Upper lobe of left lung (tissue), 4 donors: ENCODE data around the gene SVIL.

ENCODE experiments used
- CTCF ChIP-seq, 6 experiments: fragments of 450-650 bp in 4 of 6; fragments of 200-600 bp in 2 of 6; sonication (generic) in 2 of 6; IDR thresholded peaks; one replicate each; pipeline ENCODE4 v1.5.1; 2016 to 2019; ENCODE audit warnings: antibody characterized with exemption in 6 of 6
- POLR2AphosphoS5 ChIP-seq, 2 donors: sonication (generic); formaldehyde crosslinking; IDR thresholded peaks; one replicate each; pipeline ENCODE4 v1.5.1; 2017; ENCODE audit warnings: antibody characterized with exemption in 2 of 2

- TF ChIP-seq CTCF (IDR thresholded peaks at IDR 0.05): no peak
- no peak for TF ChIP-seq POLR2AphosphoS5 (IDR thresholded peaks at IDR 0.05)
Observed at GRCh38 chr10:29598851-29599311, 35.9 kb downstream of the SVIL start.
